ENCODE measurements around the gene F2.
A peak's percentile ranks its signal among the peaks of the same experiment; 100 is the strongest.

The F2 gene

GRCh38 chr11:46725338-46726205 lies 6.6 kb downstream of the F2 start:
- H3K4me3 ChIP-seq (replicated peaks in 1 of 2; ENCODE audit: low read depth in 2 of 2, low read length in 2 of 2) = no peak overlapping the region
- TF ChIP-seq CTCF (IDR thresholded peaks at IDR 0.05; ENCODE audit: low read depth, low read length) = no peak
- no peak for DNase-seq (ENCODE audit: low read depth in 2 of 2)

- no peak for DNase-seq (ENCODE audit: low read depth in 2 of 2)
- H3K4me3 ChIP-seq (replicated peaks in 1 of 2; ENCODE audit: low read depth in 2 of 2, low read length in 2 of 2) = no peak overlapping the region
- no peak for TF ChIP-seq CTCF (IDR thresholded peaks at IDR 0.05; ENCODE audit: low read depth, low read length)
Measured at GRCh38 chr11:46726206-46726862, 7.3 kb downstream of the F2 start.

GRCh38 chr11:46727952-46728658 lies 9.1 kb downstream of the F2 start:
- no peak overlapping the region for H3K4me3 ChIP-seq (replicated peaks in 1 of 2; ENCODE audit: low read depth in 2 of 2, low read length in 2 of 2)
- no peak for TF ChIP-seq CTCF (IDR thresholded peaks at IDR 0.05; ENCODE audit: low read depth, low read length)
- DNase-seq (ENCODE audit: low read depth in 2 of 2) = no peak

GRCh38 chr11:46728659-46729040 lies 9.6 kb downstream of the F2 start:
- no peak for TF ChIP-seq CTCF (IDR thresholded peaks at IDR 0.05; ENCODE audit: low read depth, low read length)
- H3K4me3 ChIP-seq (replicated peaks in 1 of 2; ENCODE audit: low read depth in 2 of 2, low read length in 2 of 2) = no peak overlapping the region
- no peak for DNase-seq (ENCODE audit: low read depth in 2 of 2)

- peak in 1 of 2 donors; percentile 22 for DNase-seq (ENCODE audit: low read depth in 2 of 2)
- no peak for TF ChIP-seq CTCF (IDR thresholded peaks at IDR 0.05; ENCODE audit: low read depth, low read length)
- H3K4me3 ChIP-seq (replicated peaks in 1 of 2; ENCODE audit: low read depth in 2 of 2, low read length in 2 of 2) = no peak overlapping the region
Measured at GRCh38 chr11:46729110-46730027, 10.4 kb downstream of the F2 start.

- no peak overlapping the region for H3K4me3 ChIP-seq (replicated peaks in 1 of 2; ENCODE audit: low read depth in 2 of 2, low read length in 2 of 2)
- TF ChIP-seq CTCF (IDR thresholded peaks at IDR 0.05; ENCODE audit: low read depth, low read length) = no peak
- DNase-seq (ENCODE audit: low read depth in 2 of 2) = no peak
Measured at GRCh38 chr11:46731545-46731944, 12.5 kb downstream of the F2 start.

Measured in cardiac fibroblast (primary cell).